ENCODE data around the gene HERC3.

Gene HERC3

DNA sequence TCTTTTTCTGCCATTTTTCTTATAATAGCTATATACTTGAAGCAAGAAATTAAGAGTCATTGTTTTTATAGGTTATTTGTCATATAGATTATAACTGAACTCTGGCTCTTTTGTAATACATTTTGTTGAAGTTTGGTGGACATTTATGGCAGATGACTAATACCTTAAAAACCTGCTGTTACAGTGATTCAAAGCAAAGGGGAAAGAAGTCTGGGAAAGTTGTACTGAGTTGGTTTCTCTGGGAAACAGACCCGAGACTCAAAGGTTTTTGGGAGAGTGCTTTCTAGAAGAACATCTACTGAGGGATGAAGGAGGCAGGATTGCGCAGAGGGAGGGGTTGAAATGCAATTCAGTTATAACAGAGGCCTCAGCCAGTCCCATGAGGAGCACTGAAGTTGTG lies 69.5 kb downstream of the HERC3 start:
- DNase-seq: no peak

DNA sequence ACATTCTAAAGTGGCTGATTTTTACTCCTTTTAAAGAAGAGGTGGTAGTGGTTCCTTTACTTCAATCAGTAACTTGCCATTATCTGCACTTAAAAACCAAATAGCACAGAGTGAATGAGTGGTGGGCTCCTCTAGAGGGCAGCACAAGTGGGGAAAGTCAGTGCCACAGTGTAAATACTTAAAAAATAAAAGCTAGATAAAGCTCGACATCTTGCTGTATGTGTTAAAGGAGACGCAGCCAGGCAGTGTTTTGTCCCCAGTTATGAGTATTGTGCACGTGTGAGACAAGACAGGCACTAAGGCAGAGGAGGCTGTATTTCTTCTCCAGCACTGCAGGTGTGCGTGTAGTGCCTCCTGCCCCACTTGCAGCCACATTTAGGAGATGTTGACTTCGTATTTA lies 80.7 kb downstream of the HERC3 start:
- DNase-seq: no peak

DNA sequence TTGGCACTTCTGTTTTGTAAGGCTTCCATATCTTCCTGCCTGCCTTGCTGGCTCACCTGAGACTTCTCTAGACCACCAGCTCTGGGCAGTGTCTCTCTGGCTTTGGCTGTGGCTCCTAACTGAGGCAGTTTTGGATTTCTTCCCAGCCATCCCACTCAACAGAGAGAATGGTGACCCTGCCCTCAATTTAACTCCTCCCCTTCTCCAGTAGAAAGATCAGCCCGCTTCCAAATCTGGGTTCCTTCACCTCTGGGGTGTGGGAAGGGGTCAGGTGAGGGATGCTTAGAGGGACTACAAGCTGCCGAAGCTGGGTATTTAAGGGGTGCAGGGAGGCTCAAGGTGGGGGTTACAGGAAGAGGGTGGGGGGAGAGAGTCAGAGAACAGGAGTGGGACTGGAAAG lies 81.6 kb downstream of the HERC3 start:
- no peak for DNase-seq

DNA sequence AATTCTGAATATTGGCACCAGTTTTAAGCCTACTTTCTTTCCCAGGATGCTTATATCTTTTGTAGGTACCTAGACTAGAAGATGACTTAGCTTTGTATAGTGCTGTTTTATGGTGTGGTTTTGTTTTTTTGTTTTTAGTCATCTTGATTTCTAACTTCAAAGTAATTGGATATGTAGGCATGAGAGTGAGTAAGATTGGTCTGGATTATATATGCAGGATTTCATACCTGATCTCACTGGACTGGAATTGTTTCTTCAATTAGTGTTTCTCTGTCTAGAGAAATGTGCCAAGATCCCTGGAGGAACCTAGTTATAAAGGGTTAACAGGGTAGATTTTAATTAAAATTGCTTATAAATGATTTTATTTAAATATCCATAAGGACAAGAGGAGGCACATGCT lies 82.3 kb downstream of the HERC3 start:
- DNase-seq: no peak

DNA sequence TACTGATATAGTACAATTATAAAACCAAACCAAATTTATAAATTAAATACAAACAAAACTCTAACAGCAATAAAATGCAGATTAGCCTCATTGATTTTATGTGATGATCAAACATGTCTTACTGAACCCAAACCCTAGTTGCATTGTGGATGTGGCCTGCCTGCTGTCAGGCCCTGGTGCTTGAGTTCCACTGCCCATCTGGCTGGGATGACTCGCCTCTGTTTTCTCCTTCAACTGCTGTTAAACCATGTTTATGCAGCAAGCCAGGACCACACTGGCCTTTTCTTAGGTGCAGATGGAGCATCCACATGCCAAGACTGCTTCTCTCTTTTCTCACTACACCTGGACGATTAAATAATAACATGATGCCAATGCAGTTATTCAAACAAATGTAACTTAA lies 82.7 kb downstream of the HERC3 start:
- DNase-seq: no peak

DNA sequence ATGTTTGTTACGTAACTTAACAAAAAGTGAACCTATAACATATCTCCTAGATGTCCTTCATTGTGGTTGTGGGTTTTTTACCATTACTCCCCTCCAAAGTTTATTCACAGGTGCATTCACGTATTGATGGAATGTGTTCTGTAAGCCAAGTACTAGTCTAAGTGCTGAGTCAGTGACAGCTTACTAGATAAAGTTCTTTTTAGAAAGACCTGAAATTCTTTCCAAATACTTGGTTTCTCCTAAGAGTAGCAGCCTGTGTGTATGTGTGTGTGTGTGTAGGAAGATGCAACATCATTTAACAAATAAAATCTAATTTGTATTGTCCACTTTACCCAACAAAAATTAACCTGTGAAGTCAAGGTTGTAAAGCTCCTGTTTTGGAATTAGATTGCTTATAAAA lies 83.3 kb downstream of the HERC3 start:
- no peak for DNase-seq

DNA sequence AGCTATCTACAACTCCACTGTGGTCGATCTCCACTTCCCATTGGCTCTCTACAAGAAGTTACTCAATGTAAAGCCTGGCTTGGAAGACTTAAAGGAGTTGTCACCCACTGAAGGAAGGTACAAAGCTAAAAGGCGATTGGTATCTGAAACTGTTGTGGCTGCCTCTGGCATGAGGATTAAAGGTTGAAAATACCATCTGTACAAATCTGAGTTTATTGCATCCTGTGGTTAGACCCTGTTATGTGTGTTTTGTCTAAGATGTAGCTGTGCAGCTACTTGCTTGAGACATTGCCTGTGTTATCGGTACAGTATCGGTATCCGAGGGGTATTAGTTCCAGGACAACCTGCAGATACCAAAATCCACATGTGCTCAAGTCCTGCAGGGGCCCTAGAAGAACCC lies 88.9 kb downstream of the HERC3 start:
- DNase-seq: no peak

DNA sequence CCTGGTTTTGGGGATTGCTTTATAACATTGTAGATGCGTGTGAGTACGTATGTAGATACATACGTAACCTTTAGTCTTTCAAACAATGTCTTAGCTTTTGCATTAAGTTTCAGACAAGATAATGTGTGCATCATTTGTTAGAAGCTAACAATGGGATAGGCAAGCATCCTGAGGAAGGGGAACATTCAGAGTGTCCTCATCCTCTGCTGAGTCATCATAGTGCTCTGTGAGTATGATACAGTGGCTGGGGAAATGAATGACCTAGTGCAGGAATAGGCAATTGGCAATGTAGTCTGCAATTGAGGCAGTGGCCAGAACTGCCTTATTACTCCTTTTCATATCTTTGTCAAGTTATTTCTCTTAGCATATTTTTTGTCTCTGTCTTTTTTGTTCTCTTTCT lies 98.1 kb downstream of the HERC3 start:
- DNase-seq: no peak

DNA sequence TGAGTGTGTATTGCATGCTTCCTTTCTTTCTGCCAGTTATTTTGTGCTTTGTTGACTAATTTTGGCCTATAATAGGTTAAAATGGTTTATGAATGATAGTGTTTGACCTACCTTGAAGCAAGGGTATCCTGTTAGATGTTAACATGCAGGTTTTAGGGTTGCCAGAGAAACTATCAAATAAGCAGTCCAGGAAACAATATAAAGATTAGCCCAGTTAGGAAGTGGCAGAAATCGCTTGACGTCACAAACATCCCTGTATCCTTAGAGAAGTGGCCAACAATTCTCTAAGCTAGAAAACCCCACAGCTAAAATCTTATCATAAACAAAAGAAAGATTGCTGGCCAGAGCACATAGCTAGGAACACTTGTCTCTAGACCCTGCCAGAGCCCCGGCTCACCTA lies 101.5 kb downstream of the HERC3 start:
- no peak for DNase-seq

DNA sequence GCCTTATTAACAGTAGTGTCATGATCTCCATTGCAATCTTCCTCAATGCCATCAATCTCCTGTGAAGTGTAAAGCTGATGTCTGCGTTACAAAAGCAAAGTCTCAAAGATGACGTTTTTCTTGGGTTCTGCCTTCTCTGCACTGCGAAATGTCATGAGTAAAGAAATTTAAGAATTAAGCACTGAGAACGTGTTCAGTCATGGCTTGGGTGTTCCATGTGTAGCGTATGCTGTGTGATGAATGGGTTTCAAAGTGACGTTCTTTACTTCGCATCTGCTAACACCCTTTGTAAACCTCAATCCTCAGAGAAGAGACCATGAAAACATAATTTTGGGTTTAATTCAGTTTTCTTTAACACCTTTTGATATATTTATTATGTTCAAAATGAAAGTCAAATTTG lies 104.3 kb downstream of the HERC3 start:
- no peak for DNase-seq

DNA sequence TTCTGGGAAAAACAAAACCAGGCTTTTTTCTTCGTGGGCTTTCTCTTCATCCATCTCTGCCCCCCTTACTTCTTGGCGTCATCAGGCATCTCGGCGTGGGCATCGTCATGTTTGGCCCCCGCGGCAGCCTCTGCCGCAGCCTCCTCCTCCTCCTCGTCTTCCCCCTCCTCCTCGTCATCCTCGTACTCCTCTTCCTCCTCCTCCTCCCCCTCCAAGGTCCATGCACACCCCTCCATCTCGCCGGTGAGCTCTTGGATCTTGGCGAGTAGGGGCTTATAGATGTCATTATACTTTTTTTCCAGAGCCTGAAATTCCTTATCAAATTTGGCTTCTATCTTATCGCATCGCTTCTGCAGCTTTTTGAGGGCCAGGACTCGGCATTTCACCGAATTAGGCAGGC lies 104.9 kb downstream of the HERC3 start:
- DNase-seq: no peak

DNA sequence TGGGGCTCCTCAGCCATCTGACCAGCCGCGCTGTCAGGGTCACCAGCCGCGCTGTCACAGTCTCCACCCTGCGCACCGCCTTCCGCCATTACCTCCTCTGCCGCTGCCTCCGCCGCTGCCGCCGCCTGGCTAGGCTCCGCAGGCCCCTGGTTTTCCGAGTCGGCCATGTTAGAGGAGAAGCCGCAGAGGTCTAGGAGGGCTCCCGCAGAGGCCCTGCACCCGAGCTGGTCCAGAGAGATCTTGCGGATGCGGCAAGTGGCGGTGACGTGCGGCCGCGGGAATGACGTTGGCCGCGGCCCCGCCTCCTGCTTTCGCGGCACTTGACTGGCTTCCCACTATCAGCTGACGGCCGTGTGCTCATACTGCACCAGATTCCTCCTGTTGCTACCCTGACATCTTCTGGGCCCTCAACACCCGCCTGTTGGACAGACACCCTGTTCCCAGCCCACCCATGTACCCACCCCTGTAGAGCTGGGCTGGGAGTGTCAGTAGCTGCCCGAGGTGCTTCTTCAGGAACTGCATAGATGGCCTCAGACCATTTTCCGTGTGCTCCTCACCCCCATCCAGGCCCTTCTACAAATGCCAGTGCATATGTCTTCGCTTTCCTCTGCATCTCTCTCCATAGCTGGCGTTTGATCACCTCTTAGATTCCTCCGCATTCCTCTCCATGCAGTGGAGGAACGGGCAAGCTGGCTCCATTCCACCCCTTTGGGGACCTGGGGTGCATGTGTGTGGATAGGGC lies 105.5 kb downstream of the HERC3 start, which contains the start of gene NAP1L5:
TSS of gene NAP1L5 (minus strand) at position 242 of the 742 bp plus-strand sequence. CDS start at position 167, 75 bp downstream.
- DNase-seq: peak; percentile 19

DNA sequence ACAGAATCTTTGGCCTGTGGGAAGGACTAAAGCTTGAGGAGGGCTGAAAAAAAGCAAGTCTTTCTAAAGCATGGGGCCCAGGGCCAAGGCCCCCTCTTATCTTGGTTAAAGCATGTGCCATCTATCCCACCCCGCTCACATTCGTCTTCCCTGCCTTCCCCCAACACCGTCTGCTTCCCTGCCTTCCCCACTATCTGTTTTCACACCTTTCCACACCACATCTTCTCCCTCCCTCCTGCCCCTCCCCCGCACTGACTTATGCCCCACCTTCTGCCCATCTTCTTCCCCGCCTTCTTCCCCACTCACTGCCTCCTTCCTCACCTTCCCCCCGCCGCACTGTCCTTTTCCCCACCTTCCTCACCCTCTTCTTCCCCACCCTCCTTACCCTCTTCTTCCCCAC lies 106.2 kb downstream of the HERC3 start:
- DNase-seq: no peak

DNA sequence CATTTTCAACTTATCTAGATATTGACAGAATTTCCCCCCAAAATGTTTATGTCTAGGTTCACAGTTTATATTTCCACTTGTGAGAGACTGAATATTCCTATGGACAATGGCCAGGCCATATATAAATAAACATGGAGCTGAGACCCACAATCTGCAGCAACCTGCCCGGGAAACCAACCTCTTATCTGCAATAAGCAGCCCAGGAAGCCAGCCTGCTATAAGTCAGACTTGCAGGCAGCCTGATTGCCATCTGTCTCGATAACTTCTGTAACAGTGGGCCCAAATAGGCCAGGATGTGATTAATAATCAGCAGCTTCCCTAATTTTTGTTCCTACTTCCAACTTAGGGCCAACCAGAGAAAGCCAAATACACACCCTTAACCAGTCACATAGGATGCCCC lies 110.5 kb downstream of the HERC3 start:
- DNase-seq: no peak

DNA sequence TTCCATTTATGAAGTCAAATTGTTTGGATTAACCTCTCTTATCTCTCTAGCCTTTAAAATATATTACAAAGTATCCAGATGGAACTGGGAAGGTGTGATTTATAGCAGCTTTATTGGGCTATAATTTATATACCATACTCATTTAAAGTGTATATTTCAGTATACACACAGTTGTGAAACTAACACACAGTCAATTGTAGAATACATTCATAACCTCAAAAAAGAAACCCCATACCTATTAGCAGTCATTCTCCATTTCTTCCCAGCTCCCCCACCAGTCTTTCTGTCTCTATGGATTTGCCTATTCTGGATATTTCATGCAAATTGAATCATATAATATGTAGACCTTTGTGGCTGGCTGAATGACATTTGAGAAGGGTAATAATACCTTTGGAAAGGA lies 112.9 kb downstream of the HERC3 start:
- no peak for DNase-seq

DNA sequence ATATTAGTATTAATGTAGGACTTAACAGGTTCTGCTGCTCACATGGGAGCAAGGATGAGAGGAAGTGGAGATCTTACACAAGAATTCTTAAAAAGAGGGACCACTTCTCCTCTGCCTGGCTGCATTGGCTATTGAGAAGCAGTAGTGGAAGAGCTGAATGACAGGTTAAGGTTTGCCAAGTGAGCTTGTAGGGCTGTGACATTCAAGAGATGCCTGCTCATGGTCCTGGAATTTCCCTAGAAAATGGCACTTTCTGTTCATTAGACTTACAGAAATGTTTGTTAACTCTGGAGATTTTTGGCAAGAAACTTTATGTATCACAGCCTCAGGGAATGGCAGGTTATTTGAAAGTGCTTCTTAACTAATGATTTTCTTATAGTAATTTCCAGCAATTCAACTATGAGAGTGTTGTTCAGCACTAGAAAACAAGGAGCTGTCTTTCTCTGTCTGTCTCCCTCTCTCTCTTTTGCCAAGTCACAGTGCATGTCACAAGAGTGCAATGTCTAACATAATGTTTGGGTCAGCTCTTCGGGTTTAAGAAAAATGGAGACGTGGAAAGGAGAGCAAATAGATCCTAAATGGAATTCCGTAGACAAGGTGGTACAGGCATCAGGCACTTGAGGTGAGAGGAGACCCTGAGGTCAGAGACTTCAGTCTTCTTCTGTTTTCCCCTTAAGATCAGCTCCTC lies 113.7 kb downstream of the HERC3 start:
- DNase-seq: no peak

DNA sequence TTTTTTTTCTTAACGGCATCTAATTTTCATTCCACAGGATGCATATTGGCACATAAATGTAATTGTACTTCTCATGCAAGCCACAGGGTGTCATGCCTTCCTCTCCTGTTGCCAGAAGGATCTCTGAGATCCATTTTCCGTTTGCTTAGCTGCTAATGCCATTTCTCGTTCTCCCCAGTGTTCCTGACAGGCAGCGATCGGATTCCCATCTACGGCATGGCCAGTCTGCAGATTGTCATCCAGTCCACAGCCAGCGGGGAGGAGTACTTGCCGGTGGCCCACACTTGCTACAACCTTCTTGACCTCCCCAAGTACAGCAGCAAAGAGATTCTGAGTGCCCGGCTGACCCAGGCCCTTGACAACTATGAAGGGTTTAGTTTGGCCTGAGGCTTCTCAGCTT lies 114.3 kb downstream of the HERC3 start:
- peak; percentile 17 for DNase-seq

DNA sequence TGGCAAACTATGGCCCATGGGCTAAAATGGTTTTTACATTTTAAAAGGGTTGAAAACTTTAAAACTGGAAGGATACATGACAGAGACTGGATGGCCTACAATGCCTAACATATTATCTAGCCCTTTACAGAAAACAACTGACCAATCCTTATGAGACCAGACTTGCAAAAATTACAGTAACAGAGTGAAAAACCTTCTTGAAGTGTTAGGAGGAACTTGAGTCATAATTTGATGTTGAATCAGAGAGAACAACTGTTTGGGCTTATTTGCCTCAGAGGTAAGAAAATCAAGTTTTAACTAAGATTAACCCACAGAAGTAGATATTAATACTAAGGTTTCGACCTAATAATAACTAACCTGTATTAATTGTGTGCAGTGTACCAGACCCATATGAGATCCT lies 117.7 kb downstream of the HERC3 start:
- DNase-seq: no peak

DNA sequence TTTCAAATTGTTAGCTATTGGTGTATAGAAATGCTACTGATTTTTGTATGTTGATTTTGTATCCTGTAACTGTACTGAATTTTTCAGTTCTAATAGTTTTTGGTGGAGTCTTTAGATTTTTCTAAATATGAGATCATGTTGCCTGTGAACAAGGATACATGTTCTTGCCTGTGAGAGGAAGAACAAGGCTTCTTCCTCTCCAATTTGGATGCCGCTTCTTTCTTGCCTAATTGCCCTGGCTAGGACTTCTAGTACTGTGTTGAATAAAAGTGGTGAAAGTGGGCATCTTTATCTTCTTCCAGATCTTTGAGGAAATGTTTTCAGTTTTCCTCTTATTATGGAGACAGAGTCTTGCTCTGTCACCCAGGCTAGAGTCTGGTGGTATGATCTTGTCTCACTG lies 121.5 kb downstream of the HERC3 start:
- no peak for DNase-seq

DNA sequence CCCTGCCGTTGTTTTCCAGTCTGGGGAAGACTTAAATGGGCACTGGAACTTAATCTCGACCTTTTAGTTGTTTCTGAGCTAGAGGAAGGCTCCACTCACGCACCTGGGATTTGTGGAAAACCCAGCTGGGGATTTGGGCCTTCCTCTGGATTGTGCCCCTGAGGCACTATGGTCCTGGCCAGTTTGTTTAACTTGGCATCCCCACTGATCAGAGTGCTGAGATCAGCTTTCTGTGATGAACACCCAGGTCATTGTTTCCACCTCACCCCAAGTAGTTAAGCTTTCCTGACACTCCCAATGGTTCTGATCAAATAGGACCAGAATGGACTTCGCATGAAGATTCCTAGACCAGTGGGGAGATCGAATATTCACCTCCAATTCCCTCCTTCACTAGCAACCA lies 125.8 kb downstream of the HERC3 start:
- no peak for DNase-seq

DNA sequence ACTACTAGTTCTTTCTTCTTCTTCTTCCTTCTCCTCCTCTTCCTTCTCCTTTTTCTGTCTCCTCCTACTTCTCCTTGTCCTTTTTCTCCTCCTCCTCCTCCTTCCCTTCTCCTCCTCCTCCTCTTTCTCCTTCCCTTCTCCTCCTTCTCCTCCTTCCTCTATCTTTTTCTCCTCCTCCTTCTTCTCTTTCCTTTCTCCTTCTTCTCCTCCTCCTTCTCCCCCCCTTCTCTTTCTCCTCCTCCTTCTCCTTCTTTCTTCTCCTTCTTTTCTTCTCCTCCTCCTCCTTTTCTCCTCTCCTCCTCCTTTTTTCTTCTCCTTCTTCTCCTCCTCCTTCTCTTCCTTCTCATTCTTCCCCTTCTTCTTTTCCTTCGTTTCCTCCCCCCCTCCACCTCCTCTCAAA lies 127.1 kb downstream of the HERC3 start:
- no peak for DNase-seq

DNA sequence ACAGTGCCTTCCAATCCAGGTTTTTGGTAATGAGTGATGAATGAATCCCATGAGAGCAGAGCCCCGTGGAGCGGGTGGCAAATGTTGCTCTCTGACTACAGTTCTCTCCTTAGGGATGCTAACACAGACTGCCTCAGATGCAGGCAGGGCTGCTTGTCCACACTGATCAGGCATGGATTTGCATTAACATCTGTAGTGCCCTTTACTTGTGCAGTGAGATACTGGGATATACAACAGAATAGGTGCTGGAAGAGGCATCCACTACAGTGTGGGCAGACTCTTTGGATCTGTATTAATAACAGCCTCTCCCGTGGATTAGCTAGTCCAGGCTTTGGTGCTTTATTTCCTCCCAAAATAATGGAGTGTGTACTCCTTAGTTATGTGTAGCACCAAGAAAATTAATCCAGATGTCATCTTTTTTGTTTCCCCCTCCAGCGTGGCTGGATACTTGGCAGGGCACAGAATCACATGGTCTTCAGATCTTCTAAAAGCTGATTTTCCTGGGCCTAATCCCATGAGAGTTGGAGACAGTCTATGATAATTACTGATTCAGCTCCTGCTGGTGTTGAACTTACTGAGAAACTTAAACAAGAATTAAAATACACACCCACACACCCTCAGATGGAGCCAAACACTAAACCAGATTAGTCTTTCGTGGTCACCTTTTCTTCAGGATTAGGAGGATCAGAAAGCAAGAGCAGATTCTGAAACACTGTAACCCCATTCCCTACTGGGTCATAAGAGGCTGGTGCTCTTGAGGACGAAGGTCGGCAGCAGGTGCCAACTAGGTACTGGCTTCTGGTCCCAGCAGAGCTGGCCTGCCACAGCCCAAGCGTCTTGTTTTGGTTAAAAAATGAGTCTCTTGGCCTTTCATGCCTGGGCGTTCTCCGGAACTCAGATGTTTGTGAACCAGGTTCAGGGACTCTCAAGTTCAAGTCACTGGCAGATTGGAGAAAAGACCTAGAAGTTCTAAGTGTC lies 128.5 kb downstream of the HERC3 start:
- DNase-seq: no peak

DNA sequence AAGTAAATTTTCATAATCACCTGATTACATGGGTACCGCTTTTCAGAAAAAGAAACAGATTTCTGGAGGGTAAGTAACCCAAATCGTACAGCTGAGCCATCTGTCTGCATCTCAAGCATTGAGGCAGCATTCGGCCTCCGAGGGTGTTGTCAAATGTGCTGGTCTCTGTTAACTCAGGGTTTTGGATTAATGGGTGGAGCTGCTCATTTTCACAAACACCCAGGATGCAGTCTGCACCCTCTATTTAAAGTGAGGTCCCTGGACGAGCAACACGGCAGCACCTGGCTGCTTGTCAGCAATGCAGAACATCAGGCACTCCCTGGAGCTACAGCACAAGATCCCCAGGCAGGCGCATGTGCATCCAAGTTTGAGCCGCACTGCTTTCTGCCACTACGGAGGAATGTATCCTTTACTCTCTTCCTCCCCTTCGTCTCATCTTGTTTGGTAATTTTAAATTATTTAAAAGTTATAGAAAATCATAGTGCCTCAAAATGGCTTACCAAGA lies 130.0 kb downstream of the HERC3 start:
- DNase-seq: no peak
